SK-N-SH (cell line): Measurements from ENCODE around the gene TPD52L1.

Source experiments
- CTCF ChIP-seq: fragments of 200-600 bp; sonication (generic); IDR thresholded peaks from 2 replicates; pipeline ENCODE4 v1.6.1; 2017; ENCODE audit warnings: antibody characterized with exemption, mild to moderate bottlenecking, moderate library complexity
- EP300 ChIP-seq, 2 experiments: IDR thresholded peaks; 2 replicates each; pipeline versions ENCODE4 v1.4.0 to v1.6.1; 2012; ENCODE audit warnings: borderline replicate concordance in 1 of 2, low read depth in 1 of 2, low read length in 1 of 2
- JUND ChIP-seq: IDR thresholded peaks from 2 replicates; pipeline ENCODE4 v1.4.0; 2012
- MXI1 ChIP-seq: IDR thresholded peaks from 2 replicates; pipeline ENCODE4 v1.6.1; 2012; ENCODE audit warnings: mild to moderate bottlenecking, low read depth, low read length, improper control_type of control experiment
- NRF1 ChIP-seq: IDR thresholded peaks from 2 replicates; pipeline ENCODE4 v1.6.1; 2012; ENCODE audit warnings: low read depth, mild to moderate bottlenecking, low read length
- POLR2AphosphoS5 ChIP-seq: IDR thresholded peaks from 2 replicates; pipeline ENCODE4 v1.6.1; 2012; ENCODE audit warnings: low read depth, low read length
- RAD21 ChIP-seq: IDR thresholded peaks from 2 replicates; pipeline ENCODE4 v1.6.1; 2012; ENCODE audit warnings: mild to moderate bottlenecking, low read length
- RFX5 ChIP-seq: IDR thresholded peaks from 2 replicates; pipeline ENCODE4 v1.6.1; 2012; ENCODE audit warnings: mild to moderate bottlenecking, improper control_type of control experiment, low read length
- SMC3 ChIP-seq: IDR thresholded peaks from 2 replicates; pipeline ENCODE4 v1.6.1; 2012; ENCODE audit warnings: low read depth, low read length, improper control_type of control experiment

- TF ChIP-seq JUND: no peak
- TF ChIP-seq POLR2AphosphoS5: no peak
- TF ChIP-seq SMC3: no peak
- no peak for TF ChIP-seq CTCF
- TF ChIP-seq EP300 (IDR thresholded peaks at IDR 0.05; ENCODE audit: borderline replicate concordance in 1 of 2, low read depth in 1 of 2, low read length in 1 of 2): no peak
- TF ChIP-seq RFX5: no peak
- no peak for TF ChIP-seq NRF1
- TF ChIP-seq MXI1: no peak
- TF ChIP-seq RAD21: no peak
Observed at GRCh38 chr6:125104425-125104824, 49.1 kb upstream of the TPD52L1 start.
